EH (cell line): ENCODE measurements around the gene RASSF1.
"Not testable (repeated sequence)": the region's sequence is repeated elsewhere in the genome, so short reads cannot be mapped to it uniquely, and the experiment has no call there.

Experiments
- DNase-seq: peaks from one replicate; pipeline ENCODE4 v3.0.0-alpha.2; 2015; ENCODE audit warnings: low read depth

RASSF1 gene

GRCh38 chr3:50284121-50284520 lies 56.5 kb downstream of the RASSF1 start:
- DNase-seq: not testable (repeated sequence)
